A549 (cell line): ENCODE results near the gene CLIP1.

Experiments used
- CTCF ChIP-seq: fragments of >200 bp; sonication (Bioruptor Twin); formaldehyde crosslinking; IDR thresholded peaks from 3 replicates; pipeline ENCODE4 v1.5.1; 2016
- E2F6 ChIP-seq: IDR thresholded peaks from 2 replicates; pipeline ENCODE4 v1.6.1; 2012; ENCODE audit warnings: low read depth, borderline replicate concordance
- ESRRA ChIP-seq: fragments of 150-350 bp; IDR thresholded peaks from 2 replicates; pipeline ENCODE4 v1.6.1; 2014; ENCODE audit warnings: mild to moderate bottlenecking, low read length, borderline replicate concordance
- MAZ ChIP-seq: fragments of 150-350 bp; IDR thresholded peaks from 2 replicates; pipeline ENCODE4 v1.6.1; 2014; ENCODE audit warnings: antibody characterized with exemption, low read depth, low read length, borderline replicate concordance
- POLR2A ChIP-seq: IDR thresholded peaks from 2 replicates; pipeline ENCODE4 v1.6.1; 2012; ENCODE audit warnings: mild to moderate bottlenecking, low read length
- TP53 ChIP-seq: fragments of 250-450 bp; sonication (Bioruptor Pico); IDR thresholded peaks from 2 replicates; pipeline ENCODE4 v1.5.0; 2021; ENCODE audit warnings: mild to moderate bottlenecking, moderate library complexity
- USF2 ChIP-seq: fragments of 450-650 bp; IDR thresholded peaks from 2 replicates; pipeline ENCODE4 v1.6.1; 2014; ENCODE audit warnings: antibody characterized with exemption
- ZFP36 ChIP-seq: fragments of 450-650 bp; IDR thresholded peaks from 2 replicates; pipeline ENCODE4 v1.6.1; 2014; ENCODE audit warnings: borderline replicate concordance; ENCODE audit not compliant: partially characterized antibody

GRCh38 chr12:122457627-122458026 is 35.2 kb upstream of the CLIP1 start:
- no peak for TF ChIP-seq CTCF
- no peak for TF ChIP-seq MAZ
- TF ChIP-seq USF2 = no peak
- TF ChIP-seq TP53 = no peak
- TF ChIP-seq ZFP36 = no peak
- TF ChIP-seq ESRRA = no peak
- TF ChIP-seq POLR2A = no peak
- no peak for TF ChIP-seq E2F6
